ENCODE results near the gene SGK1.
"Not testable (repeated sequence)": the region's sequence is repeated elsewhere in the genome, so short reads cannot be mapped to it uniquely, and the experiment has no call there.

SGK1 gene

GRCh38 chr6:134304381-134304780, 13.5 kb downstream of the SGK1 start:
- not testable (repeated sequence) for DNase-seq (ENCODE audit: low spot score)

- DNase-seq (ENCODE audit: low spot score), result no peak
Observed at GRCh38 chr6:134303891-134304290, 14.0 kb downstream of the SGK1 start.

GRCh38 chr6:134299236-134299635, 18.7 kb downstream of the SGK1 start:
- DNase-seq (ENCODE audit: low spot score), result no peak

- no peak for DNase-seq (ENCODE audit: low spot score)
Observed at GRCh38 chr6:134296762-134297161, 21.1 kb downstream of the SGK1 start.

GRCh38 chr6:134295953-134296553, 21.9 kb downstream of the SGK1 start:
- DNase-seq (ENCODE audit: low spot score), result peak; percentile 26

- no peak for DNase-seq (ENCODE audit: low spot score)
Observed at GRCh38 chr6:134293659-134294161, 24.2 kb downstream of the SGK1 start.

- DNase-seq (ENCODE audit: low spot score), result no peak
Observed at GRCh38 chr6:134291156-134291555, 26.8 kb downstream of the SGK1 start.

GRCh38 chr6:134289204-134289575, 28.7 kb downstream of the SGK1 start:
- DNase-seq (ENCODE audit: low spot score), result no peak

GRCh38 chr6:134288538-134289203, 29.2 kb downstream of the SGK1 start:
- DNase-seq (ENCODE audit: low spot score), result no peak

GRCh38 chr6:134287859-134288537, 29.9 kb downstream of the SGK1 start:
- no peak for DNase-seq (ENCODE audit: low spot score)

- no peak for DNase-seq (ENCODE audit: low spot score)
Observed at GRCh38 chr6:134282816-134283215, 35.1 kb downstream of the SGK1 start.

- DNase-seq (ENCODE audit: low spot score), result no peak
Observed at GRCh38 chr6:134281388-134281787, 36.5 kb downstream of the SGK1 start.

- DNase-seq (ENCODE audit: low spot score), result no peak
Observed at GRCh38 chr6:134278000-134278399, 39.9 kb downstream of the SGK1 start.

- not testable (repeated sequence) for DNase-seq (ENCODE audit: low spot score)
Observed at GRCh38 chr6:134276891-134277377, 41.0 kb downstream of the SGK1 start.

GRCh38 chr6:134272374-134272773, 45.5 kb downstream of the SGK1 start:
- DNase-seq (ENCODE audit: low spot score), result no peak

GRCh38 chr6:134267917-134268361, 50.0 kb downstream of the SGK1 start:
- peak; percentile 58 for DNase-seq (ENCODE audit: low spot score)

GRCh38 chr6:134266776-134267175, 51.1 kb downstream of the SGK1 start:
- no peak for DNase-seq (ENCODE audit: low spot score)

GRCh38 chr6:134261766-134262165, 56.1 kb downstream of the SGK1 start:
- no peak for DNase-seq (ENCODE audit: low spot score)

GRCh38 chr6:134258849-134259306, 59.0 kb downstream of the SGK1 start:
- no peak for DNase-seq (ENCODE audit: low spot score)

- no peak for DNase-seq (ENCODE audit: low spot score)
Observed at GRCh38 chr6:134257516-134257915, 60.4 kb downstream of the SGK1 start.

- no peak for DNase-seq (ENCODE audit: low spot score)
Observed at GRCh38 chr6:134256862-134257261, 61.0 kb downstream of the SGK1 start.

- DNase-seq (ENCODE audit: low spot score), result not testable (repeated sequence)
Observed at GRCh38 chr6:134255280-134255679, 62.6 kb downstream of the SGK1 start.

GRCh38 chr6:134254118-134254517, 63.8 kb downstream of the SGK1 start:
- no peak for DNase-seq (ENCODE audit: low spot score)
